ENCODE data around the gene PAK5.
"Not testable (repeated sequence)": the region's sequence is repeated elsewhere in the genome, so short reads cannot be mapped to it uniquely, and the experiment has no call there.

- TF ChIP-seq EZH2 (IDR thresholded peaks at IDR 0.05; ENCODE audit: low read depth); CTCF (conservative IDR thresholded peaks at IDR 0.05): not testable (repeated sequence)
These were observed 197.3 kb downstream of the PAK5 start for GRCh38 chr20:9641499-9642000.

Measured in PC-9 (cell line).